22Rv1 (cell line): ENCODE data around the gene TTC21A.

Experiments used
- CTCF ChIP-seq: fragments of 450-650 bp; IDR thresholded peaks from 2 replicates; pipeline ENCODE4 v1.5.1; 2017; ENCODE audit warnings: mild to moderate bottlenecking
- ZFX ChIP-seq: fragments of 450-650 bp; IDR thresholded peaks from 2 replicates; pipeline ENCODE4 v1.6.1; 2017; ENCODE audit warnings: antibody characterized with exemption, borderline replicate concordance

- no peak for TF ChIP-seq CTCF
- TF ChIP-seq ZFX, result no peak
Observed at GRCh38 chr3:39130693-39131265, 23.3 kb downstream of the TTC21A start.
